Stimulated activated CD8-positive, alpha-beta memory T cell treated with anti-CD3 and anti-CD28 coated beads, Interleukin-2, amount 100 ng/mL, for 1 hour (primary cell): ENCODE results near the gene LRBA.
"Not testable (repeated sequence)": the region's sequence is repeated elsewhere in the genome, so short reads cannot be mapped to it uniquely, and the experiment has no call there.

ENCODE experiments used
- DNase-seq, 2 donors: peaks; one replicate each; pipeline ENCODE4 v3.0.0-alpha.2; 2020; ENCODE audit warnings: low read depth in 2 of 2

The LRBA gene

GRCh38 chr4:150569998-150570535 lies 445.0 kb downstream of the LRBA start:
- DNase-seq, result no peak

GRCh38 chr4:150569384-150569987 lies 445.6 kb downstream of the LRBA start:
- no peak for DNase-seq

GRCh38 chr4:150567070-150567469 lies 448.0 kb downstream of the LRBA start:
- no peak for DNase-seq

- DNase-seq, result not testable (repeated sequence)
Measured at GRCh38 chr4:150564967-150565366, 450.1 kb downstream of the LRBA start.

GRCh38 chr4:150562751-150563150 lies 452.3 kb downstream of the LRBA start:
- DNase-seq, result no peak

- DNase-seq, result no peak
Measured at GRCh38 chr4:150562250-150562649, 452.8 kb downstream of the LRBA start.

GRCh38 chr4:150561143-150561737 lies 453.8 kb downstream of the LRBA start:
- no peak for DNase-seq

- not testable (repeated sequence) for DNase-seq
Measured at GRCh38 chr4:150557811-150558210, 457.3 kb downstream of the LRBA start.

- DNase-seq, result no peak
Measured at GRCh38 chr4:150547154-150547838, 467.8 kb downstream of the LRBA start.

- no peak for DNase-seq
Measured at GRCh38 chr4:150546286-150546685, 468.8 kb downstream of the LRBA start.

- DNase-seq, result no peak
Measured at GRCh38 chr4:150543042-150543441, 472.0 kb downstream of the LRBA start.

GRCh38 chr4:150541681-150542080 lies 473.4 kb downstream of the LRBA start:
- DNase-seq, result no peak

- no peak for DNase-seq
Measured at GRCh38 chr4:150540959-150541360, 474.1 kb downstream of the LRBA start.

GRCh38 chr4:150540536-150540935 lies 474.5 kb downstream of the LRBA start:
- no peak for DNase-seq

- not testable (repeated sequence) for DNase-seq
Measured at GRCh38 chr4:150537911-150538310, 477.2 kb downstream of the LRBA start.

- DNase-seq, result no peak
Measured at GRCh38 chr4:150534818-150535217, 480.3 kb downstream of the LRBA start.

- no peak for DNase-seq
Measured at GRCh38 chr4:150533673-150534072, 481.4 kb downstream of the LRBA start.

GRCh38 chr4:150525321-150525868 lies 489.7 kb downstream of the LRBA start:
- no peak for DNase-seq

GRCh38 chr4:150518559-150518958 lies 496.5 kb downstream of the LRBA start:
- DNase-seq, result no peak

GRCh38 chr4:150515135-150515534 lies 499.9 kb downstream of the LRBA start:
- DNase-seq, result no peak

GRCh38 chr4:150514709-150515108 lies 500.4 kb downstream of the LRBA start:
- no peak for DNase-seq

GRCh38 chr4:150510176-150510865 lies 504.8 kb downstream of the LRBA start:
- no peak for DNase-seq
